Gastrocnemius medialis (tissue), 4 donors: ENCODE results near the gene CAPN8. TPM values are rescaled to one million over a fixed set of nuclear protein-coding genes. Genes with fewer than 3 reads are reported as not detected.

Experiments
- ATAC-seq, 2 donors: fragments of 150-250 bp; one replicate each; pipeline ENCODE4 v1.9.1; 2016
- DNase-seq, 2 donors: peaks; one replicate each; pipeline ENCODE4 v3.0.0-alpha.2; 2019
- H3K27ac ChIP-seq, 4 donors: fragments of 200-600 bp; sonication (generic); 1 replicate in 1 of 4; 2 replicates in 3 of 4; pipeline ENCODE4 v1.5.1; 2016 to 2018; ENCODE audit warnings: mild to moderate bottlenecking in 2 of 4, moderate library complexity in 1 of 4
- H3K27me3 ChIP-seq, 3 donors: fragments of 200-600 bp; sonication (generic) in 2 of 3; 1 replicate in 1 of 3; 2 replicates in 2 of 3; pipeline versions ENCODE4 v1.5.1 to v1.6.0; 2016 to 2019; ENCODE audit warnings: mild to moderate bottlenecking in 1 of 3, moderate library complexity in 1 of 3
- H3K36me3 ChIP-seq, 2 donors: fragments of 200-600 bp; sonication (generic) in 1 of 2; one replicate each; pipeline ENCODE4 v1.5.1; 2017 to 2018
- H3K4me1 ChIP-seq, 2 donors: fragments of 200-600 bp; sonication (generic) in 1 of 2; one replicate each; pipeline ENCODE4 v1.5.1; 2016 to 2017; ENCODE audit warnings: mild to moderate bottlenecking in 2 of 2
- H3K4me3 ChIP-seq, 4 donors: fragments of 200-600 bp; sonication (generic) in 3 of 4; 1 replicate in 1 of 4; 2 replicates in 3 of 4; pipeline ENCODE4 v1.5.1; 2016 to 2019; ENCODE audit warnings: mild to moderate bottlenecking in 2 of 4
- H3K9me3 ChIP-seq, 3 donors: fragments of 200-600 bp; sonication (generic) in 2 of 3; 1 replicate in 1 of 3; 2 replicates in 2 of 3; pipeline ENCODE4 v1.5.1; 2016 to 2019
- CTCF ChIP-seq, 5 experiments: fragments of 450-650 bp in 3 of 5; fragments of 200-600 bp in 2 of 5; sonication (generic) in 2 of 5; IDR thresholded peaks in 4 of 5; conservative IDR thresholded peaks in 1 of 5; 1 replicate in 4 of 5; 2 replicates in 1 of 5; pipeline ENCODE4 v1.5.1; 2016 to 2019; ENCODE audit warnings: antibody characterized with exemption in 5 of 5, mild to moderate bottlenecking in 3 of 5, moderate library complexity in 3 of 5
- POLR2A ChIP-seq, 2 donors: fragments of 450-650 bp; IDR thresholded peaks; one replicate each; pipeline ENCODE4 v1.6.1; 2017; ENCODE audit warnings: antibody characterized with exemption in 2 of 2, mild to moderate bottlenecking in 2 of 2, moderate library complexity in 2 of 2
- in situ Hi-C, 4 donors: fragments of 200-750 bp; cut with MboI; loops; one replicate each; pipeline versions ENCODE4 v1.15.0 to v1.8.0; 2017; ENCODE audit warnings: low sequenced_read_pairs in 4 of 4
- intact Hi-C: fragments of 100-400 bp; cut with DNase I; formaldehyde crosslinking; loops from one replicate; pipeline ENCODE4 v1.15.1; 2023; ENCODE audit warnings: low total_unique reads
- total RNA-seq, 4 donors: library from RNA; depleted of rRNA; stranded (reverse); fragments of >200 nt; gene quantifications; one replicate each; pipeline versions ENCODE4 v1.1.0 to v1.2.3, GENCODE V29; 2016

CAPN8 gene
- total RNA-seq, 4 donors from 2014 or later: 0.46 to 0.85 TPM; not detected in 2

- intact Hi-C loops: no loop called here
- H3K4me3 ChIP-seq: no peak overlapping the region
- peaks cover 0 to 13% of the 10 kb centered on the region in 2 donors for H3K4me1 ChIP-seq
- no peaks in the 10 kb centered on the region for H3K27me3 ChIP-seq
- no peaks in the 10 kb centered on the region for H3K36me3 ChIP-seq
- TF ChIP-seq POLR2A (IDR thresholded peaks at IDR 0.05): no peak
- TF ChIP-seq CTCF (IDR thresholded peaks at IDR 0.05 in 4 of 5, conservative IDR thresholded peaks at IDR 0.05 in 1 of 5): no peak
- no peak overlapping the region for H3K27ac ChIP-seq
- H3K9me3 ChIP-seq: no peaks in the 10 kb centered on the region
- no peak for ATAC-seq
- in situ Hi-C loops: no loop called here
- DNase-seq: no peak
Measured at GRCh38 chr1:223533708-223534107, 131.8 kb downstream of the CAPN8 start.

DNA sequence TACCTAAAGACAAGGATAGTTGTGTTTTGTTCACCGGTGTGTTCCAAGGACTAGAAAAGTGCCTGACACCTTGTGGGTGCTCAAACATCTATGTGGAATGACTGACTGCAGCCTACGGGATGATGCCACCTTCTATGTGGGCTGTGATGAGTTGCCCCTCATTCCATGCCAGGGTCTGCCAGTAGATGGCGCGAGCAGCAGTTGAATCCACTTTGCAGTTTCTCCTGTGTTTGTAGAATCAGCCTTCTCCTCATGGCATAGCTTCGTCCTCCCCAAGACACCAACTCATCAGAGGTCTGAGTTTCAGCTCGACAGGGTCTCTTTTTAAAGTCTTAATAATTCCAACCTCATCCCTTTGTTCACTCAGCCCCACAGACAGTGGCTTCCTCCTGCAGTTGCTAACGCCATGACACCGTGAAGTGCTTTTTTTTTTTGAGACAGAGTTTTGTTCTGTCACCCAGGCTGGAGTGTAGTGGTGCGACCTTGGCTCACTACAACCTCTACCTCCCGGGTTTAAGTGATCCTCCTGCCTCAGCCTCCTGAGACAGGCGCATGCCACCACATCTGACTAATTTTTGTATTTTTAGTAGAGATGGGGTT is 133.7 kb downstream of the CAPN8 start:
- DNase-seq: peak in 1 of 2 donors; percentile 42
- no peaks in the 10 kb centered on the region for H3K27me3 ChIP-seq
- intact Hi-C loops: loop anchor here (1.0 kb wide), 2 partner anchors 138 to 152 kb away; no protein-coding TSS in a partner anchor

GRCh38 chr1:223525957-223526356 is 139.5 kb downstream of the CAPN8 start:
- Histone ChIP-seq H3K4me3 (no peak overlapping the region), H3K27me3 (no peaks in the 10 kb centered on the region), H3K27ac (no peak overlapping the region), H3K9me3 (no peaks in the 10 kb centered on the region), H3K4me1 (no peaks in the 10 kb centered on the region), H3K36me3 (no peaks in the 10 kb centered on the region)
- no peak for TF ChIP-seq CTCF (IDR thresholded peaks at IDR 0.05 in 4 of 5, conservative IDR thresholded peaks at IDR 0.05 in 1 of 5)
- TF ChIP-seq POLR2A (IDR thresholded peaks at IDR 0.05): no peak
- ATAC-seq (no peak), DNase-seq (no peak)
- in situ Hi-C loops (no loop called here), intact Hi-C loops (no loop called here)

More for the DNA sequence above, 133.7 kb downstream of the CAPN8 start:
- Histone ChIP-seq H3K27ac (no peak overlapping the region), H3K4me1 (peaks cover 0 to 13% of the 10 kb centered on the region in 2 donors), H3K36me3 (no peaks in the 10 kb centered on the region), H3K4me3 (no peak overlapping the region), H3K9me3 (no peaks in the 10 kb centered on the region)
- in situ Hi-C loops: no loop called here
- peak; percentile 43 to 86 for ATAC-seq
- peak; percentile 28 to 61 (median 53) for TF ChIP-seq CTCF (IDR thresholded peaks at IDR 0.05 in 4 of 5, conservative IDR thresholded peaks at IDR 0.05 in 1 of 5)
- TF ChIP-seq POLR2A (IDR thresholded peaks at IDR 0.05): no peak

DNA sequence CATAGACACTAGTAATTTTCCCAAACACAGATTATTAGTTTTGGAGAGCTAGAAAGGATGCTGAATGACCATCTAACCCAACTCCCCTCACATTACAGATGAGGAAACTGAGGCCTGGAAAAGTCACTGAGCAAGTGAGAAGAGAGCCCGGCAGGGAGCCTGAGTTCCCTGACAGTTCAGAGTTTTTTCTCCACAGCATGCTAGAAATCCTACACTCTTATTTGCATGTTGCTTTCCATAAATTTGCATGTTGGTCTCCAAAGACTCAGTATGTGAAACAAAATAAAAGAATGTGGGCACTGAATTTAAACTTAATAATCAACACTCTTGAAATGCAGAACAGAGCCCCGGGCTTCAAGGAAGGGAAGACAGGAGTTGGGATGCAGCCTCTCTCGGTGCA is 140.0 kb downstream of the CAPN8 start:
- TF ChIP-seq CTCF (IDR thresholded peaks at IDR 0.05 in 4 of 5, conservative IDR thresholded peaks at IDR 0.05 in 1 of 5) (no peak), POLR2A (IDR thresholded peaks at IDR 0.05) (no peak)
- in situ Hi-C loops: no loop called here
- ATAC-seq (no peak), DNase-seq (no peak)
- no peaks in the 10 kb centered on the region for H3K36me3 ChIP-seq
- H3K27me3 ChIP-seq: no peaks in the 10 kb centered on the region
- intact Hi-C loops: no loop called here
- no peaks in the 10 kb centered on the region for H3K9me3 ChIP-seq
- H3K4me1 ChIP-seq: no peaks in the 10 kb centered on the region
- no peak overlapping the region for H3K4me3 ChIP-seq
- H3K27ac ChIP-seq: no peak overlapping the region
